ENCODE data around the gene DIABLO.
"Not testable (repeated sequence)": the region's sequence is repeated elsewhere in the genome, so short reads cannot be mapped to it uniquely, and the experiment has no call there.

Gene DIABLO

DNA sequence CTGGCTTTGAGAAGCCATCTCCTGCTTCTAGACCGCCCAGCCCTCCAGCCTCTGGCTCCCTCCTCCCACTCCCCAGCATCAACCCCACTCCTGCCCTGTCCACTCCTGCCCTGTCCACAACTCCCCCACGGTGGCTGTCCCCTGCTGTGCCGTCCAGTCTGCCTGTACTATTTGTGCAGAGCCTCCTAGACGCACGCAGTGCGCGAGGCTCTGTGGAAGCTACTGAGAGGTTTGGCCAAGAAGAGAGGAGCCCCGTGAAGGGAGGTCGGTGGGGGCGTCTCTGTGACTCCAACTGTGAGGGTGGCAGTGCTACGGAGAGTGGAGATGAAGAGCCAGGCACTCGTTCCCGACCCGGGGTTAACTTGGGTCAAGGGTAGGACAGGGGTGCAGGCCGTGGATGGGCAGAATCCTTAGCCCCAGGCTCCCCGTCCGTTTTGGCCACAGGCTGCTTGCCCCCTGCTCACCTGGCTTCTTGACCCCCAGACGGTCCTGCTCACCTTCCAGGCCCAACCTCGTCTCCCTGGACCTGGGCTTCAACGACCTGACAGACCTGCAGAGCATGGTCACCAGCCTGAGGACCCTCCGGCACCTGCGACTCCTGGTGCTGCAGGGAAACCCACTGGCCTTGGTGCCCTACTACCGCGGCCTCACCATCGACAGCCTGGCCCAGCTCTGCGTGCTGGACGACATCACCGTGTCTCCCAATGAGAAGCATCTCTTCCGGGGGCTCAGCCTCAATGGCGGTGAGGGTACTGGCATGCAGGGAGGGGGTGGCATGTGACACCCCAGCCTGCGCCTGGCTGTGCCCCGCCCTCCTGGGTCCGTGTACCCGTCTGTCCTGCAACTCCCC is 36.0 kb downstream of the DIABLO start:
- DNase-seq (ENCODE audit: low read depth): no peak

DNA sequence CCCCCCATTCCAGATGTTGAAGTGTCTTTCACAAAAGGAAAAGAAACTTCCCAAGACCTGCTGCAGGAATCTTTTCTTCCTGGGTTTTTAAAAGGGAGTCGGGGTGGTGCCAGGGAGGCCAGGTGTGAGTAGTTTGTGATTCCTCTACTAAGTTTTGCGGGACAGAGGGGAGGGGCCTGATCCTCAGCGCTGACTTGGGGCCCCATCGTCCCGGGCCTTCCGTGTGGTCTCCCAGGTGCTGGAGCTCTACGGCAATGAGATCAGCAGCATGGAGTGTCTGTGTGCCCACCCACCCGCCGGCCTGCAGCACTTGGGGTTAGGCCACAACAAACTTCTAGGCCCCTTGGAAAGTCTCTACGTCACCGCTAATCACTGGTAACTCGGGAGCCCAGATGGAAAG is 38.4 kb downstream of the DIABLO start:
- no peak for DNase-seq (ENCODE audit: low read depth)

DNA sequence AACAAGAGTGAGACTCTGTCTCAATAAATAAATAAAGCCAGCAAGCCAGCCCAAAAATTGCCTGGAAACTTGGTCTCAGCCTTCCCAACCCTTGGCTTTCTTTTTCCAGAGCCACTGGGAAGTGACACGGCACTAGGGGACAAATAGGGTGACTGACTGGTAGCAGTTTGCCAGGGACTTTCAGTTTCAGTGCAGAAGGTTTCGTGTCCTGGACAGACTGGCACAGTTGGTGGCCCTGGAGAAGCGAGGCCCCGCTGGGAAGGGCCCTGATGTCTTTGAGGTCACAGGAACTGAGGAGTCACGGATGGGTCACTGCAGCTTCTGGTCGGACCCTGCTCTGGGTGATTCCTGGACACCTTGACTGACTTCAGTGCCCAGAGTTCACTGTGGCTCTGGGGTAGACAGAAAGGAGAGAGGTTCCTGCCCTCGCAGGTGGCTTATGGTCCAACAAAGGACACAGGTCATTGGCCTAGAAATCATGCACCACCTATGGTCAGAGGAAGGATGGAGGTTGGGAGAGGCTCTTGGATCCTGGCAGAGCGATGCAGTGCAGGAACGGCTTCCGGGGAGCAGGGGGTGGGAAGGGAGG is 40.3 kb downstream of the DIABLO start:
- DNase-seq (ENCODE audit: low read depth): no peak

DNA sequence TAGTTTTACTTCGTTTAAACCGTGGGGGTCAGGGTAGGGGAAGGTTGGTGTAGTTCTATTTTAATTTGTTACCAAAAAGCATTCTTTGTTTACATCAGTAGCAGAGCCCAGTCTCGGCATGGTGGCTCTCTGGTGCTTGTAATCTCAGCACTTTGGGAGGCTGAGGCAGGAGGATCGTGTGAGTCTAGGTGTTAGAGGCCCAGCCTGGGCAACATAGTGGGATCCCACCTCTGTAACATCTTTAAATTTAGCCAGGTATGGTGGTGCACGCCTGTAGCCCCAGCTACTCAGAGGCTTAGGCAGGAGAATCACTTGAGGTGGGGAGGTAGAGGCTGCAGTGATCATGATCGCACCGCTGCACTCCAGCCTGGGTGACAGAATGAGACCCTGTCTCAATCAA is 40.8 kb downstream of the DIABLO start:
- no peak for DNase-seq (ENCODE audit: low read depth)

DNA sequence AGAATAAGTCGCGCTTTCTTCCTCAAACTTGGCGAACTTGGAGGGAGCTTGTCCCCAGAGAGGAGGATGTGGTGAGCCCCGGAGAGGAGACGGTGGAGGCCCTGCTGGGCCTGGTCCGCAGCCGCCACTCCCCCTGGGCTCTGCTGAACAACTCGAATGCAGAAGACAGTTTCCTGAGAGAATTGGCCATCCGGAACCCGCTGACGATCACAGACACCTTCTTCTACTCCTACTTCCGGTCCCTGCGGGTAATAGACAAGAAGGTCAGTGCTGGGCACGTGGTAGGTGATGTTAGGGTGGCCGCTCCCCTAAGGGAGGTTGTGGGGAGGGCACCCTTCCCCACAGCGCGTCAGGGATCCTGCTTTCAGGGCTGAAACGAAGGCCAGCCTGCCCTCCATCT is 41.3 kb downstream of the DIABLO start:
- DNase-seq (ENCODE audit: low read depth): no peak

DNA sequence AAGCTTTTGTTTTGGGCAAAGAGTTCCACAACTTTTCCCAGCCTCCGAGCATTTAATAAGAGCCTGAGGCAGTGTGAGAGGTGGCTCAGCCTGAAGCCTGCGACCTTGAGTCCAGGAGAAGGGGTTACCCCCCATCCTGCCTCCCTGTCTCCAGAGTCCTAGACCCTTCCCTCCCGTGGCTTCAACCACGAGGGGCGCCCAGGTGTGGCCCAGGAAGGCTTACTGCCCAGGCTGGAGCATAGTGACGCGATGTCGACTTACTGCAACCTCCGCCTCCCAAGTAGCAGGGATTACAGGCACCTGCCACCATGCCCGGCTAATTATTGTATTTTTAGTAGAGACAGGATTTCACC is 42.3 kb downstream of the DIABLO start:
- DNase-seq (ENCODE audit: low read depth): no peak

DNA sequence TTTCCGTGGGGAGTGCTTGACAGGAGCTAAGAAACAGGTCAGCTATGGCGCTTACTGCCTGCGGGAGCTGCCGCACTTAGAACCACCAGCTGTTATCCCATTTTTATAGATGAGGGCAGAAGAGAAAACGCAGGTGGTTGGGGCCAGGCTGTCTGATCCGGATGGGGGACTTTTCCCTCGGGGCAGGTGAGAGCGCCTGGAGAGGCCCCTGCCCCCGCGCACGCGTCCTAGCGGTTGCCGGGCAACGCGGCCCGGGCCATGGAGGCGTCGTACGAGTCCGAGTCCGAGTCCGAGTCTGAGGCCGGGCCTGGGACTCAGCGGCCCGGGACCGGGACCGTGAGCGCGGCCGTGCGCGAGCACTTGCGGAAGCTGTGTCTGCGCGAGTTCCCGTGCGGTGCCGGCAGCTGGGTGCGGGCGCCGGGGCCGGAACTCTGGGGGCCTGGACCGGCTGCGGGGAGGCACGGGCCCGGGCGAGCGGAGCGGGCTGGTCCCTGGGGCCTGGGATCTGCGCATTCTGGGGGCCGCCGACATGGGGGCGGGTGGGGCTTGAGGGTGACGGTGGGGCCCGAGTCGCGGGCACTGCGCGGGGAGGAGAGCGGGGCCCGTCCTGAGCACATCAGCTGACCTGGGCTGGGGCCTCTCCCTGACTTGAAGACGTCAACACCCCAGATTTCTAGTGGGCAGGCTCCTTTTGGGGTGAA is 42.8 kb downstream of the DIABLO start, which contains the start of gene LRRC43:
TSS of gene LRRC43 (plus strand) at position 237 of the 701 bp plus-strand sequence. CDS start at position 259, 22 bp downstream.
- DNase-seq (ENCODE audit: low read depth): no peak

DNA sequence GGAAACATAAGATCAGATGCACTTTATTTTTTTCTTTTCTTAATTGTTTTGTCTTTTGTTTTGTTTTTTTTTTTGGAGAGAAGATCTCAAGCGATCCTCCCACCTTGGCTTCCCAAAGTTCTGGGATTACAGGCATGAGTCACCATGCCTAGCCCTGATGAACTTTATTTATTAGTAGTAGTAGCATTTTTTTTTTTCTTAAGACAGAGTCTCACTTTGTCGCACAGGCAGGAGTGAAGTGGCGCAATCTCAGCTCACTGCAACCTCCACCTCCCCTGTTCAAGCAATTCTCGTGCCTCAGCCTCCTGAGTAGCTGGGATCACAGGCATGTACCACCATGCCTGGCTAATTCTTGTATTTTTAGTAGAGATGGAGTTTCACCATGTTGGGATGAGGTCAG is 49.4 kb downstream of the DIABLO start:
- DNase-seq (ENCODE audit: low read depth): not testable (repeated sequence)

DNA sequence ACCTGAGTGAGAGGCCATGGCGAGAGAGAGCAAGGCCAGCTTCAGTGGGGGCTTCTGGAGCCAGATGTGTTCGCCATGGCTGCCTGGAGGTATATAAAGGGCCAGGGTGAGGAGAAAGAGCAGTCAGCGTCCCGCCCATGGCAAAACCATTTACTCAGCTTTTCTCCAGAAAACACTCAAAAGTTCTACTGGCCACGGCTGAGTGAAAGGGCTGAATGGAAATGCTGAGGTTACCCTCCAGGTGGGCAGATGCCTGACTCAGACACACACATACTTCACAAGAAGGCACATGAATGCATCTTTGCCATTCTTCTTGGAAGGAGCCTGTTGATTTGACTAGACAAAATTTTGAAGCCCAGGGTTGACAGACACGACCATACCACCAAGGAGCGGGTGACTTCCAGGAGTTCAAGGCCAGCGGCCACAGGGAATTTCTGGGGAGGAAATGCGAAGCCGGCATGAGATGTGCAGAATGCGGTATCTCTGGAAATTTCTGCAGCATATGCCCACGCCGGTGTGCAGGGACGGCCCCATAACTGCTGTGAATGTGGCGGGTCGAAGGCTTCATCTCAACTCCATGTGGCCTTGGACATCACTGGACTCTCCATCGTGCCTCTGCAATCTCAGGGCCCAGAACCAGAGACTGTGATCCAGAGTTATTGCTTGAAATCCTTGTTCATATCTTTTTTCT is 51.6 kb downstream of the DIABLO start, which contains the start of gene IL31:
TSS of gene IL31 (minus strand) at position 67 of the 691 bp plus-strand sequence. CDS start at position 18, 49 bp downstream.
- no peak for DNase-seq (ENCODE audit: low read depth)

DNA sequence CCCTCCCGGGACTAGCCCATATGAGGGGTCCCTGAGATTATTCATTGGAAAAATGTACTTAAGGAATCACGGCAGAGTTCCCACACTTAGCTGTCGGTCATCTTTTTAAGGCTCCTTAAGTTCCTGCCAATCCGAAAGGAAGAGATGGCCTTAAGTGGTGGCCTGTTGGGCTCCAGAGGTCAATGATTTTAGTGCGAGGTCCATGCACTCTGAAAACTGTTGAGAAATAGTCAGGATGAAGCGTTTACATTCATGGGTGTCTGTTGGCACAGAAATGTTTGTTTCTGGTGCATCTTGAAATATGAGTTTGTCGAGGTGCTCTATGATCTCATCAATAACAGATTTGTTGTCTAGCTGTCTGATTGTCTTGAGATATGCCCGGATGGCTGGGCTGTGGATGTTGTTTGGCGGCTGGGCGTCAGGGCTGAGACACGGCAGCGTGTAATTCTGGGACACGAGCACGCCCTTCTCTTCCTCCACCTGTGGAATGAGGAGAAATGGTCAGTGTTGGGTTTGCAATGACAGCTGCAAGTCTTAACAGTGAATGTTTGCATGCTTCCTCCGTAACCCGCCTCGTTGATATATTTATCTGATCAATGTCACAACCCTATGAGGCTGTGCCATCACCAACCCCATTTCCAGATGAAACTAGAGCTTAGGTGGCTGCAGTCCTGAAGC is 53.5 kb downstream of the DIABLO start:
- no peak for DNase-seq (ENCODE audit: low read depth)

DNA sequence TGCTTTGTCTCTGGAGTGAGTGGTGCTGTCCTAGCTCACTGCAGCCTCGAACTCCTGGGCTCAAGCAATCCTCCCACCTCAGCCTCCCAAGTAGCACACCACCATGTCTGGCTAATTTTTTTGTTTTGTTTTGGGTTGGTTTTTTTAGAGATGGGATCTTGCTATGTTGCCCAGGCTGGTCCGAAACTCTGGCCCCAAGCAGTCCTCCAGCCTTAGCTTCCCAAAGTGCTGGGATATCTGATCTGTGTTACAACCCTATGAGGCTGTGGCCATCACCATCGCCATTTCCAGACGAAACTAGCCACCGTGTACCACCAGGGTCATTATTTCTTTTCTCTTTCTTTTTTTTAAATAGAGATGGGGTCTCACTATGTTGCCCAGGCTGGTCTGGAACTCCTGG is 54.5 kb downstream of the DIABLO start:
- DNase-seq (ENCODE audit: low read depth): no peak

DNA sequence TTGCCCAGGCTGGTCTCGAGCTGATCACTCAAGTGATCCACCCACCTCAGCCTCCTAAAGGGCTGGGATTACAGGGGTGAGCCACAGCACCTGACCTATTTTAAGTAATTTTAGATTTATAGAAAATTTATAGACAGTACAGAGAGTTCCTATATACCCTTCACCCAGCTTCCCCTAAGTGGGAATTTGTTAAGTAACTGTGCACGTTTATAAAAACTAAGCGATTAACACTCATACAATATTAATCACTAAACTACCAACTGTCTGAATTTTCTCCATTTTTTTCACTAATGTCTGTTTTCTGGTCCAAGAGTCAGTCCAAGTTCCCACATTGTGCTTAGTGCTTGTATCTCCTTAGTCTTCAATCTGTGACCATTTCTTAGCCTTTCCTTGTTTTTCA is 57.4 kb downstream of the DIABLO start:
- no peak for DNase-seq (ENCODE audit: low read depth)

DNA sequence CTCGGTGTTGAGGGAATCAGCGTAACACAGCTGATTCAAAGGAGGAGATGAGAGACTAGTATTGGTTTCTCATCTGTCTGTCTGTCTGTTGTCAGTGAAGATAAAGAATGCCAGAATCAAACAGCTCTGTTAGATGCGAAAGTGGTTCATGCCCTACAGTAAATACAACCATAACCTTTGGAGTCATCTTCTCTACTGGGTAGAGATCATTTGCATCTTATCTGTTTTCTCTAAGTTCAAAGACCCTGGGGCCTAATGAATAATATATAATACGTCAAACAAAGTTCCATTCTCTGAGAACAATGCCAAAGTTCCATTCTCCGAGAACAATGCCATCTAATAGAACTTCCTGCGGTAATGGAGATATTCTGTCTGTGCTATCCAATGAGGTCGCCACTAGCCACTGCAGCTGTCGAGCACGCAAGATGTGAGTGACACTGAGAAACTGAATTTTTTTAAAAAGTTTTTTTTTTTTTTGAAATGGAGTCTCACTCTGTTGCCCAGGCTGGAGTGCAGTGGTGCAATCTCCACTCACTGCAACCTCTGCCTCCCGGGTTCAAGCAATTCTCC is 58.4 kb downstream of the DIABLO start:
- DNase-seq (ENCODE audit: low read depth): no peak

DNA sequence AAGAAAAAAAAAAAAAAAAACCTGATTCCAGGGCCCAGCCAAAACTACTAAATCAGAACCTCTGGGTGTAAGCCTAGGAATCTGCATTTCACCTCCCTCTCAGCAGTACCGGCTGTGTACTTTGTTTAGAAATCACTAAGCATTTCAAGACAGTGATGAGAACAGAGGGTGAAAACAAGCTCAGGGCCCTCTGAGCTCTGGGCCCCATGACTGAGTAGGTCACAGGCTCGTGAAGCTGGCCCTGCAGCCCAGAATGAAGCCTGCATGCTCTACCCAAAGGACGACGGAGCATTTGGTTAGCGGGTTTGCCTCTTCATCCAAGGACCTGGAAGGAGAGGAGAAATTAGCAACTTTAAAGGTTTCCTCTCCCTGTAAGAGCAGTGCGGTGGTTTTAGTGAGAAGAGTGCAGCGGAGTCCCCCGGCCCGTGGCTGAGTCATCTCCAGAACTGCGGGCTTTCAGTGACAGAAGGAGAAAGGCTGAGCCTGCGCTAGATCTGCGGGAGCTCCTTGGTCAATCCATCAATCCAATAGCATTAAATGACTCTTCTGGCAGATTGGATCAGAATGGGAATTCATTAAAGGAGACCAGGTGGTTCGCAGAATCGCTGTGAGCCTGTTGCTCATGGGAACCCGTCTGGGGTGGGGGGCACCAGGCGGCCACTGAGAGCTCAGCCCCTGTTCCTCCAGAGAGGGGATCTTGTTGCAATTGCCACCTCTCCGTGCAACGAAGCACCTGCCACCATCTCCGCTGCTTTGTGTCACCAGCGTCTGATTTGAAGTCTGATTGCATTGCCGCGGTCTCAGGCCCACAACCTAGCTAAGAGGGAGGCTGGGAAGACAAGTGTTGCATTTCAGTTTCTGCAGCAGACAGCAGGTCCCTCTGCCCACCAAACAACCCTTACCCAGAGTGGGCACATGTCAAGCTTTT is 59.2 kb downstream of the DIABLO start:
- no peak for DNase-seq (ENCODE audit: low read depth)

DNA sequence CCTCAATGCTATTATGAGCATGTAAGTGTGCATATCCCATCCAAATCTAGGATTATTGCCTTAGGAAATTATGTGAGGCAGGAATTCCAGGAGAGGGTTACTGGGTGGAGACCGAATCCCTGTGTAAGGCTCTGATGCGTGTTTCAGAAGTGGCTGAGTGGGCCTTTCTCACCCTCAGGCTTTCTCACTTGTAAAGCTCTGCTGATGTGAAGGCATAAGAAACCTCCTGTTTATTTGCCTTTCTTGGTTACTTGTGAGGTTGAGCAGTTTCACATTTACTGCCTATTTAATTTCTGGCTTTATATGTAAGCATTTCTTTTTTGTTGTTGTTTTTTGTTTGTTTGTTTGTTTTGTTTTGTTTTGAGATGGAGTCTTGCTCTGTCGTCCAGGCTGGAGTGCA is 62.9 kb downstream of the DIABLO start:
- no peak for DNase-seq (ENCODE audit: low read depth)

DNA sequence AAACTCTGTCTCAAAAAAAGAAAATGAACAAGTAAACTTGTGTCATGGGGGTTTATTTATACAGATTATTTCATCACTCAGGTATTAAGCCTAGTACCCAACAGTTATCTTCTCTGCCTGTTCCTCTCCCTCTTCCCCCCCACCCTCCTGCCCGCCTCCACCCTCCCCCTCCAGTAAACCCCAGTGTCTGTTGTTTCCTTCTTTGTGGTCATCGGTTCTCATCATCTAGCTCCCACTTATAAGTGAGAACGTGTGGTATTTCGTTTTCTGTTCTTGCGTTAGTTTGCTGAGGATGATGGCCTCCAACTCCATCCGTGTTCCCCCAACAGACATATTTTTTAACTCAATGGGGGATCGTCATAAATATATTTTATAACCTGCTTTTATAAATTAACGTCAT is 64.2 kb downstream of the DIABLO start:
- DNase-seq (ENCODE audit: low read depth): no peak

DNA sequence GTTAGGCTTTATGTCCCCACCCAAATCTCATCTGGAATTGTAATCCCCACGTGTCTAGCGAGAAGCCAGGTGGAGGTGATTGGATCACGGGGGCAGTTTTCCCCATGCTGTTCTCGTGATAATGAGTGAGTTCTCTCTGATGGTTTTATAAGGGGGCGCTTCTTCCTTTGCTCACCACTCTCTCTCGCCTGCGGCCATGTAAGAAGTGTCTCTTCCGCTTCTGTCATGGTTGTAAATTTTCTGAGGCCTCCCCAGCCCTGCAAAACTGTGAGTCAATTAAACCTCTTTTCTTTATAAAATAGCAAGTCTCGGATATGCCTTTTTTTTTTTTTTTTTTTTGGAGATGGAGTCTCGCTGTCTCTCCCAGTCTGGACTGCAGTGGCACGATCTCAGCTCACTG is 65.1 kb downstream of the DIABLO start:
- no peak for DNase-seq (ENCODE audit: low read depth)

DNA sequence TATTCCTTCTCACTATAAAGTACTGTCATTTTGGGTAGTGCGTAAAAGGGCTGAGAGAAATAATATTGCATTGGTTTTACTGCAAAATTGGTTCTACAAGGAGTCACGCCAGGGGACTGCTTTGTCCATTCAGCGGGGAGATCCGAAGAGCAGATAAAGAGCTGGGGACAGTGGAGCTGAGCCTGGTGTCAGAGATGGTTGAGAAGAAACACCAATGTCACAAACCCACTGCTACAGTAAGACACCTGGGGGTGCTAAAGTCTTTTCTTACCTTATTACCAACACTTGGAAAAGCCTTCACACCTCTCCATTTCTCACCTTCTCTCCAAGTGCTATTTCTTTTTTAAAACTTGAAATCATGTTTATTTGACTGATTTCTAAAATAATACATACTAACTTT is 66.0 kb downstream of the DIABLO start:
- DNase-seq (ENCODE audit: low read depth): no peak

DNA sequence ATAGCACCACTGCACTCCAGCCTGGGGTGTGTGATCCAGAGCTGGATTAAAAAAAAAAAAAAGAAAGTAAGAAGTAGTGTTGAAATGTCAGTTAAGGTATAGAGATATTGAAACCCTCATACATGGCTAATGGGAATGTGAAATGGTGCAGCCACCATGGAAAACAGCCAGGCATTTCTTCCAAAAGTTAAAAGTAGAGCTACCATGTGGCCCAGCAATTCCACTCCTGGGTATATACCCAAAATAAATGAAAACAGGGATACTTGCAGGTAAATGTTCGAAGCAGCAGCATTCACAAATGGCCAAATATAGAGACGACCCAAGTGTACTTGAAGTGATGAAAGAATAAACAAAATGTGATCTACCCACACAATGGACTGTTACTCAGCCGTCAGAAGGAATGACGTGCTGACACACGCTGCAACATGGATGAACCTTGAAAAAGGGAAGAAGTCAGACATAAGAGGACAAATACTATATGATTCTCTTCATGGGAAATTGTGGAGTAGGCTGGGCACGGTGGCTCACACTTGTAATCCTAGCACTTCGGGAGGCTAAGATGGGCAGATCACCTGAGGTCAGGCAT is 67.1 kb downstream of the DIABLO start:
- DNase-seq (ENCODE audit: low read depth): no peak

All from stimulated activated CD8-positive, alpha-beta memory T cell treated with anti-CD3 and anti-CD28 coated beads, Interleukin-12 subunit alpha, Interleukin-12 subunit beta, amount 100 ng/mL, for 1 hour (primary cell).